Urinary bladder (tissue), 2 donors: ENCODE data around the gene CSTB. TPM values are rescaled to one million over a fixed set of nuclear protein-coding genes. Genes with fewer than 3 reads are reported as not detected.

Experiments
- polyA plus RNA-seq: library from polyadenylated mRNA; stranded (reverse); fragments of 200-250 nt; gene quantifications from one replicate; pipeline ENCODE4 v1.2.3, GENCODE V29; 2013
- small RNA-seq: library from RNA; depleted of rRNA; stranded (forward); fragments of <200 nt; gene quantifications from one replicate; pipeline ENCODE3, GENCODE V24; 2014
- total RNA-seq: library from RNA; depleted of rRNA; stranded (reverse); fragments of >200 nt; gene quantifications from one replicate; pipeline ENCODE4 v1.2.3, GENCODE V29; 2014
- donor health status: healthy.

Gene CSTB
- total and polyA plus RNA-seq, 2 donors: 11.0 to 91.8 TPM

Small RNA genes lying within 50 kb of the gene (small RNA-seq; reads per million reads assigned to genes)
- gene AP001052.1: not detected

Other genes starting within 250 kb of the CSTB start
- 1.1 TPM for gene HSF2BP, start 116.8 kb downstream of the CSTB start, total RNA-seq
- 0.37 TPM for gene HSF2BP, start 116.8 kb downstream of the CSTB start, polyA plus RNA-seq
- gene RRP1B, start 116.7 kb downstream of the CSTB start, total RNA-seq: 17.2 TPM
- 13.5 TPM for gene RRP1B, start 116.7 kb downstream of the CSTB start, polyA plus RNA-seq
- 30.8 TPM for gene PDXK, start 57.2 kb downstream of the CSTB start, total RNA-seq
- gene PDXK, start 57.2 kb downstream of the CSTB start, polyA plus RNA-seq: 34.1 TPM
- gene RRP1, start 13.3 kb upstream of the CSTB start, total RNA-seq: 12.3 TPM
- gene RRP1, start 13.3 kb upstream of the CSTB start, polyA plus RNA-seq: 11.6 TPM
- gene AGPAT3, start 88.9 kb upstream of the CSTB start, total RNA-seq: 19.5 TPM
- 25.1 TPM for gene AGPAT3, start 88.9 kb upstream of the CSTB start, polyA plus RNA-seq
- gene TRAPPC10, start 236.0 kb upstream of the CSTB start, total RNA-seq: 27.8 TPM
- gene TRAPPC10, start 236.0 kb upstream of the CSTB start, polyA plus RNA-seq: 11.2 TPM